MM.1S (cell line): ENCODE measurements around the gene FAT4.

Source experiments
- CTCF ChIP-seq: fragments of 300-600 bp; sonication (generic); IDR thresholded peaks from 2 replicates; pipeline ENCODE4 v1.5.1; 2016; ENCODE audit warnings: antibody characterized with exemption, low read length, mixed read lengths
- EZH2 ChIP-seq: fragments of 300-600 bp; sonication (generic); optimal IDR thresholded peaks from 2 replicates; pipeline ENCODE3; 2017; ENCODE audit warnings: low read depth, mild to moderate bottlenecking, antibody characterized with exemption, low read length, mixed read lengths

GRCh38 chr4:125266901-125267604, 47.7 kb upstream of the FAT4 start:
- TF ChIP-seq CTCF (no peak), EZH2 (no peak)
